GM12891 (cell line): ENCODE results near the gene MDGA2.

Experiments
- DNase-seq: peaks from one replicate; pipeline ENCODE4 v3.0.0; 2011; ENCODE audit warnings: low spot score; ENCODE audit not compliant: insufficient read length
- FAIRE-seq: peaks from 2 replicates; lab custom pipeline; 2011; peaks lifted over from hg19 to GRCh38; lab: Jason Lieb, UNC
- PAX5 ChIP-seq: IDR thresholded peaks from 2 replicates; pipeline ENCODE4 v1.6.1; 2011; ENCODE audit warnings: low read length, moderate library complexity, mild to moderate bottlenecking; ENCODE audit not compliant: insufficient read depth, severe bottlenecking
- POLR2A ChIP-seq: IDR thresholded peaks from 2 replicates; pipeline ENCODE4 v1.6.1; 2011; ENCODE audit warnings: low read depth, low read length, control low read depth
- POLR2AphosphoS5 ChIP-seq: IDR thresholded peaks from 2 replicates; pipeline ENCODE4 v1.6.1; 2011; ENCODE audit warnings: low read depth, low read length, control low read depth
- POU2F2 ChIP-seq: IDR thresholded peaks from 2 replicates; pipeline ENCODE4 v1.6.1; 2011; ENCODE audit warnings: low read depth, mild to moderate bottlenecking, control low read depth, low read length, moderate library complexity
- SPI1 ChIP-seq: IDR thresholded peaks from 2 replicates; pipeline ENCODE4 v1.6.1; 2011; ENCODE audit warnings: low read depth, low read length, control low read depth
- TAF1 ChIP-seq: IDR thresholded peaks from 2 replicates; pipeline ENCODE4 v1.6.1; 2011; ENCODE audit warnings: low read depth, low read length, control low read depth

MDGA2 gene

DNA sequence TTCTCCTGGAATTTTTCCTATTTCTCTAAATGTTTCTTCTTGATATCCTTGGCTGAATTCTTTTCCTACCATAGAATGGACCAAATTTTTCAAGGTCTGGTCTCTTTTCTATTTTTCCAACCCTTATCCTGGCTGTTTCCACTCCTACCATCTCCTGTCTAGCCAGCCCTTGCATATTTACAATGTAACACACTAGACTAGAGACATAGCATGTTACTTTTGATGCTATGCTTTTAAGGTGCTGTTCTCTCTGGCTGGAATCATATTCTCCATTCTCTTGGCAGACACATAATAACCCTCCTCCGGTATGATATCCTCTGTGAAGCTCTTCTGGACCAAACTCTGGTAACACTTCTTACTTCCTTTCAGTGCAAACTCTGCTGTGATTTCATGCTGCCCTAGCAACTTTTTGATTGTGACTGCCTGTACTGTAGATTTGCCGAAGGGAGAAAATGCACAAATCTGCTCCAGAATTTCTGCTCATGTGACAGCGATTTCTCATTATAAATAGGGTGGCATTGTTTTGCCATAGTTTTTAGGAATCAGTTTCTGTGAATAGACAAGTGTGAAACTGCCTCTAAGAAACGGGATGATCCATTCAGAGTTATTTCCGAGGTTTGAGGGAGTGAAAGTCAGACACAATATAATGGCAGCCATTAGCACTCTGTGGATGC lies 284.4 kb downstream of the MDGA2 start:
- no peak for TF ChIP-seq POLR2AphosphoS5
- no peak for TF ChIP-seq PAX5
- no peak for TF ChIP-seq POLR2A
- TF ChIP-seq TAF1 = no peak
- TF ChIP-seq SPI1 = no peak
- TF ChIP-seq POU2F2 = no peak
- DNase-seq = no peak
- FAIRE-seq = no peak

DNA sequence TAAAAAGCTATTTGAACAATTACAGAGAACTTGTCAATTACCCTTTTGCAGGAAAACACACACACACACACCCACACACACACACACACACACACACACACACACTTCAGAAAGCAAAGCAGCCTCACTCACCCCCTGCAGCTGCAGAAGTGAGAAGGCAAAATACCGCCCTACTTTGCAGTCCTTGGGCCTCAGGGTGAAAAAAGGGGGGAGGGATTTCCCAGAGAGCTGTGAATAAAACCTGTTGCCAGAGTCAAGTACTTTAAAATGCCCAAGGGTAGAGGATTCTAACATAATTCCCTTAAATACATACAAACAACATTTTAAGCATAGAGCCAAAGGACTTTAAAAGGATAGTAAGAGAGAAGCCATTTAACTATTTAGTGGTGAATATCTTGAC lies 285.9 kb downstream of the MDGA2 start:
- FAIRE-seq = no peak
- DNase-seq = no peak
- TF ChIP-seq TAF1 = no peak
- no peak for TF ChIP-seq POU2F2
- TF ChIP-seq SPI1 = no peak
- no peak for TF ChIP-seq PAX5
- TF ChIP-seq POLR2A = no peak
- no peak for TF ChIP-seq POLR2AphosphoS5

DNA sequence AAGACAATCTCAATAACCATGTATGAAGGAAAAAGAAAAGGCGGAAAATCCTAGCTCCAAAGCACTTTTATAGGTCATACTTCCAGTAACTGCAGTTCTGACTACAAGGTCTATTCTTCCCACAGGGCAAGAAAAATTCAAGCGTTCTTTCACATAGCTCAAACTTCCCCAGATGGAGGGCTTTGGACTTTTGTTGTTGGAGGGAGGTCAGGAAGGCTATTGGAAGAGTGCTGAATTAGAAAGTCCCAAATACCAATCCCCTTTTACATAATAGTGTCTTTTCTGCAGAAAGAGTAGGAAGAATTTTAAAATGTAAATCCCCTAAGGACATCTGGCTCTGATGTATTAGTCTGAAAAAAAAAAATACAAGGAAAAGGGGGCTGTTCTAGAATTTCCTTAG lies 309.4 kb downstream of the MDGA2 start:
- DNase-seq (no peak), FAIRE-seq (no peak)

DNA sequence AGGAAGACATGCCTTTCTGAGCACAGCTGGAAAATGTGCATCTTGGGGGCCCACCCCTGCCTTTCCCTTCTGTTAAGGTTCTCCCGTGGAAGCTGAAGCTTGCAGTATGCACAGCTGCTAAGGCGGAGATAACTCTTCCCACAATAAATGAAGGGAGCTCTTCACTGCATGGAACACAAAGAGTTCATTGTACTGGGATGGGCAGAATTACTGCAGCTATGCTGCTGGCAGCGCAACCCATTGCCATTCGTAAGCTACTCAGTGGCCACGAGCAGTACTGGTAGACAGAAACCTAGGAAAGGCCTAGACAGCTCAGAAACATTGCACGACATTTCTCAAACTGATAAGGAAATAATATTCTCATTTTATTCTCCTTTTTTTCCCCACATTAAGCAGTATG lies 310.2 kb downstream of the MDGA2 start:
- DNase-seq = no peak
- FAIRE-seq = no peak
- TF ChIP-seq TAF1 = no peak
- TF ChIP-seq SPI1 = no peak
- no peak for TF ChIP-seq POU2F2
- TF ChIP-seq POLR2A = no peak
- no peak for TF ChIP-seq PAX5
- no peak for TF ChIP-seq POLR2AphosphoS5

More for the DNA sequence above, 309.4 kb downstream of the MDGA2 start:
- TF ChIP-seq POLR2A (no peak), POLR2AphosphoS5 (no peak), PAX5 (no peak), POU2F2 (no peak), TAF1 (no peak), SPI1 (no peak)

DNA sequence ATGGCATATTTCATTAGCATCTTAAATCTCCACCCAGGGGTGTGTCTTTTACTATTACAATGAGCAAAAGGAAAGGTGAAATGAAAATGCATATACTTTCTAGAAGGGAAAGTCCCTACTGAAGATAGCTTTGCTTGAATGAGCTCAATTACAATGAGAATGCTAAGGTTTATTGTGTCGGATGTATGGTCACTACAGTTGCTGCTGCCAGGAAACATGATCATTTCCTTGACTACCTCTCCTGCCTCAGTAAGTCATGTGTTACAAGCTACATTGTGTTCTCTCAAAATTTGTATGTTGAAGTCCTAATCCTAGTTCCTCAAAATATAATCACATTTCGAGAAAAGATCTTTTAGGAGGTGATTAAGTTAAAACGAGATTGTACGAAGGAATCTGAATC lies 322.2 kb downstream of the MDGA2 start:
- TF ChIP-seq POLR2A = no peak
- no peak for TF ChIP-seq POU2F2
- DNase-seq = no peak
- no peak for FAIRE-seq

DNA sequence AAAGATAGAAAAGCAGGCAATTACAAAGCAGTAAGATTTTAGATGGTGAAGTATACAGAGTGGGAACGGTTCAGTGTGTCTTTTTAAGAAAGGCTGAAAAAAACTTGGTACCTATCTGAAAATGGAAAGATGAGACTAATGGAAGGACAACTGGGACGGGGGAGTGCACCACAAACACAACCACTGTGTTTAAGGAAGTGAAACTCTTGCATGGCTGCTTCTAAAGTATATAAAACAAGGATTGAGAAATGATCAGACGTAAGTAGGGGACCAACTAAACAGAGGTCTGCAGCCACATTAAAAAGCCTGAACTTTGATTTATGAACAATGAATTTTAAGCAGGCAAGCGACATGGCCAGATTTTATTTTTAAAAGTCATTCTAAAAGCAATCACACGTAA lies 328.6 kb downstream of the MDGA2 start:
- no peak for FAIRE-seq
- TF ChIP-seq SPI1 (peak; percentile 93), POU2F2 (no peak)
- no peak for DNase-seq

DNA sequence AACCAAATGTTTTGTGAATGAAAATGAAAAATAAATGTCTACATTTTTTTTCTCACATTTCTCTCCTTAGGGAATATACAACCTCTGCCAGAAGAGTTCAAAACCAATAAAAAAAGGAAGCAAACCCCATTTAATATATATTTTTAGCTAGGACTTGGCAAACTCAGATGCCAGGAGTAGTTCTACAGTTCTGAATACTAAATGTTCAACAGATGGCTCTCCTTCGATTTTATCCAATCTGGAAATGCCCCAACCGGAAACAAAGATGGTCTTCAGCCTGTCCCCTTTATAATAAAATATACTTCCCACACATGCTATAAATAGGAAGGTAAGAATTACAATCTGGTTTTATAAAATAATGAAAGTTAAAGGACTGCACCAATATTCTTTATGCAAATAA lies 330.4 kb downstream of the MDGA2 start:
- FAIRE-seq (no peak), DNase-seq (no peak)
- no peak for TF ChIP-seq POLR2A
- TF ChIP-seq POU2F2 = no peak
- no peak for TF ChIP-seq TAF1
- no peak for TF ChIP-seq POLR2AphosphoS5
- no peak for TF ChIP-seq PAX5
- no peak for TF ChIP-seq SPI1

DNA sequence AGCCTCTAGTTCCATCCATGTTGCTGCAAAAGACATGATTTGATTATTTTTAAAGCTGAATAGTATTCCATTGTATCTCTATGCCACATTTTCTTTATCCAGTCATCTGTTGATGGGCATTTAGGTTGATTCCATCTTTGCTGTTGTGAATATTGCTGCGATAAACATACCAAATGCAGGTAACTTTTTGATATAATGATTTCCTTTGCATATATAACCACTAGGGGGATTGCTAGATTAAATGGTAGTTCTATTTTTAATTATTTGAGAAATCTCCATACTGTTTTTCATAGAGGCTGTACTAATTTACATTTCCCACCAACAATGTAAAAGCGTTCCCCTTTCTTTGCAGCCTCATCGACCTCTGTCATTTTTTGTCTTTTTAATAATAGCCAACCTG lies 342.5 kb downstream of the MDGA2 start:
- no peak for DNase-seq
- FAIRE-seq = no peak
- TF ChIP-seq POLR2A (no peak), SPI1 (no peak), TAF1 (no peak), PAX5 (no peak), POLR2AphosphoS5 (no peak), POU2F2 (no peak)

DNA sequence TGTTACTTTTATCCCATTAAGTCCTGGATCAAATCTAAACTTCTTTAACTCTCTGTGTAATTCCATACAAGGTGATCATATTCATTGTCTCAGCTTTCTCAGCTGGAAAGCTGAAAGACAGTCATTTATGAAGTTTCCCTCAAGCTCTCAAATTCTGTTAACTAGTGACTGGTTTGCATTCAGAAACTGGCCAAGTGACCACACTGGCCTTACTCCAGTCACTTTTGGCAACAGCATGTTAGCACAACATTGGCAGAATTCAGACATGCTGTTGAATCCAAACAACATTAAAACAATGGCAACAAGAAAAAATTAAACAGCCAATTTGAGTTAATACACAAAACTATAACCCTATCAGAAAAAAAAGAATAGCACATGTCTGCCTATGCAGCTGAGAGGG lies 343.3 kb downstream of the MDGA2 start:
- DNase-seq (no peak), FAIRE-seq (no peak)
- no peak for TF ChIP-seq TAF1
- no peak for TF ChIP-seq POLR2A
- no peak for TF ChIP-seq POLR2AphosphoS5
- TF ChIP-seq SPI1 = no peak
- TF ChIP-seq PAX5 = no peak
- no peak for TF ChIP-seq POU2F2

DNA sequence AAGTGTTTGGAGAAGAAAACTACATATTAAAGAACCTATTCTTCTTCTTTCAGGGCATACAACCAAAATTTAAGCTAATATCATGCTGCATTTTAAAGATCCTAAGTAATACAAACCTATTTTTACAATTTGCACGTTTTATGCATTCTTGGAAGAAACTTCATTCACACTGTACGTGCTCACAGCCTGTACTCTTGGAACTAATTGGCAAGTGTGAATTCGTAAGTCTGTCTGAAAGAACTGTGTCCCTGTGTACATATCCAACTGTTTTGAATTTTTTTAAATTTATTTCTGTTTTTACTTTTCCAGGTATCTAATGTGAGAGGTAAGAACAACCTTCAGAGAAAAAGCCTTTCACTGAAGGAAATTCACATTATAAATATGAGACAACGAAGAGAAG lies 347.0 kb downstream of the MDGA2 start:
- FAIRE-seq (no peak), DNase-seq (no peak)
- TF ChIP-seq POLR2AphosphoS5 = no peak
- no peak for TF ChIP-seq POU2F2
- no peak for TF ChIP-seq PAX5
- no peak for TF ChIP-seq POLR2A
- TF ChIP-seq TAF1 = no peak
- no peak for TF ChIP-seq SPI1

DNA sequence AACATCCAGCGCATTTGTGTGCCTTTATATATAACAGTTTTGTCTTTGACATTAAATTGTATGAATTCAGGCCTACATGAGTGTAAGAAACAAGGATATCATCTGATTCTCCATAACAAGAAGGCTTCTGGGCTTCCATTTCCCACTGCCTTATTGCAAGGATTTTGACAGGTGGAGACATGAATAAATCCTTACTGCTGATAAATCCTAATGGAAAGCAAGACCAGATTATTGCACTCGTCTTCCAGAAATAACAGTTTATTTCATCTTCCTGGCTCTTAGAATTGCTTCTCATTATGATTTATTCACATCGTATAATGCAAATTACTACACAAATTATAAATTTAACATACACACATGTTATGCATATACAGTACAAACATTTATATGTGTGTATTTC lies 348.1 kb downstream of the MDGA2 start:
- DNase-seq (no peak), FAIRE-seq (no peak)
- TF ChIP-seq POLR2AphosphoS5 = no peak
- TF ChIP-seq PAX5 = no peak

DNA sequence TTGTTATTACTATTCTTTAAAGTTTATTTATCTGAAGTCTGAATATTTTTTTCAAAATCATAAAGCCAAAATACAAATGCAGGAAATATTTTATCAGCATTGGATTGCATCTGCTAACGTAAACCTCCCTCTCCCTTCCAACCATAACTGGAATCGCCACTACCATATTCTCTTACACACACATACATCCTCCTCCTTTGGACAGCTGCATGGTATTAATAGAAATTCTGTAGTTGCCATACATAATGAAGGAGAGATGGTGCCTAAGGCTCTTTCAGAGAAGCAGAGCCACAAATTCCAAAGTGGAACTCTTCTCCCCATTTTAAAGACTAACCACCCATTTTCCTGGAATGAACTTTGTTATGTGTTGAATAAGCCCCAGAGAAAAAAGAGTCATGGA lies 352.7 kb downstream of the MDGA2 start:
- TF ChIP-seq TAF1 (no peak), POLR2A (no peak), SPI1 (no peak), POU2F2 (no peak), POLR2AphosphoS5 (no peak), PAX5 (no peak)
- no peak for FAIRE-seq
- no peak for DNase-seq
